ENCODE measurements around the gene RBBP9.
"Not testable (repeated sequence)": the region's sequence is repeated elsewhere in the genome, so short reads cannot be mapped to it uniquely, and the experiment has no call there.

The RBBP9 gene

DNA sequence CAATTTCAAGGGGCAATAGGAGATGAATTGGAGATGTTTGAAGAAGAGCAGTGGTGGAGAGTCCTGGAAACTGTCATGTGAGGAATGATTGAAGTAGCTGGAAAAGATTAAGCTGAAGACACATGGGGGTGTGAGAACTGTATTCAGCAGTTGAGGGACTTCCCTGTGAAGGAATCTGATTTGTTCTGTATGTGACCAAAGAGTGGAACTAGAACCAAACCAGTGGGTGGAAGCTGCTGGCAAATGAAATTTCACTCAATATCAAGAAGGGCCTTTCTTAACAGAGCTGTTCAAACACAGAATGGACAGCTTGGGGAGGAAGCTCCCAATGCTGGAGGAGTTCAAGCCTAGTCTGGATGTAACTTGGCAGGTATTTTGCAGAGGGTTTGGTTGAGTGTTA is 32.0 kb upstream of the RBBP9 start:
- no peak for TF ChIP-seq EZH2 (IDR thresholded peaks at IDR 0.05; ENCODE audit: borderline replicate concordance, low read depth, low read length, severe bottlenecking)
- Histone ChIP-seq H3K79me2 (ENCODE audit: insufficient read depth, low read length) (no peaks in the 10 kb centered on the region), H3K36me3 (ENCODE audit: insufficient read depth, low read length) (peaks cover 89% of the 10 kb centered on the region), H3K4me2 (ENCODE audit: insufficient read depth, low read length) (no peak overlapping the region), H3K9ac (ENCODE audit: low read depth, low read length) (no peak overlapping the region), H2AFZ (ENCODE audit: low read depth, low read length) (no peak overlapping the region), H3K4me3 (ENCODE audit: low read depth in 1 of 2, low read length in 2 of 2) (no peak overlapping the region), H3K27ac (ENCODE audit: low read length) (no peak overlapping the region), H3K27me3 (ENCODE audit: insufficient read depth, low read length, poor library complexity) (no peaks in the 10 kb centered on the region), H3K4me1 (ENCODE audit: insufficient read depth, low read length) (no peaks in the 10 kb centered on the region), H4K20me1 (ENCODE audit: insufficient read depth, low read length) (no peaks in the 10 kb centered on the region), H3K9me3 (ENCODE audit: insufficient read depth, low read length, severe bottlenecking) (no peaks in the 10 kb centered on the region)
- DNase-seq = no peak
- ATAC-seq (ENCODE audit: insufficient read depth, low read depth) = no peak

DNA sequence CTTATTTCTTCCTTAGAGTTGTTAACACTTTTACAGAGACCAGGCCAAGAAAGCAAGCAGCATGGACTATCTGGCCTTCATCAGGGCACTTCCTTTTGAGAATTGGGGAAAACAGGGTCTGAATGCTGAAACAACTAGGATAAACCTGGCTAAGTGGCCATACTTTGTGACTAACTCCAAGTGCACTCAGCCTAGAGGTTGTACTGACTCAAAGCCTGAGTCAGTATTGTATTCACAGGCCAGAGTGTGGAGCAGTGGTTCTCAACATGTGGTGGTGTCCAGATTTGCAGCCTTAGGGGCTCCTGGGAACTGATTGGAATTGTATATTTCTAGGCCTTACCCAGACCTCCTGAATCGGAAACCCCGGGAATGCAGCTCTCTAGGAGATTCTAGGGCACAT is 30.8 kb upstream of the RBBP9 start:
- Histone ChIP-seq H3K27ac (ENCODE audit: low read length) (no peak overlapping the region), H3K4me3 (ENCODE audit: low read depth in 1 of 2, low read length in 2 of 2) (no peak overlapping the region), H3K79me2 (ENCODE audit: insufficient read depth, low read length) (no peaks in the 10 kb centered on the region), H3K36me3 (ENCODE audit: insufficient read depth, low read length) (peaks cover 85% of the 10 kb centered on the region), H2AFZ (ENCODE audit: low read depth, low read length) (no peak overlapping the region), H3K4me1 (ENCODE audit: insufficient read depth, low read length) (no peaks in the 10 kb centered on the region), H3K9ac (ENCODE audit: low read depth, low read length) (no peak overlapping the region), H3K4me2 (ENCODE audit: insufficient read depth, low read length) (no peak overlapping the region), H3K27me3 (ENCODE audit: insufficient read depth, low read length, poor library complexity) (no peaks in the 10 kb centered on the region), H4K20me1 (ENCODE audit: insufficient read depth, low read length) (no peaks in the 10 kb centered on the region), H3K9me3 (ENCODE audit: insufficient read depth, low read length, severe bottlenecking) (no peaks in the 10 kb centered on the region)
- ATAC-seq (ENCODE audit: insufficient read depth, low read depth) (no peak), DNase-seq (no peak)
- TF ChIP-seq EZH2 (IDR thresholded peaks at IDR 0.05; ENCODE audit: borderline replicate concordance, low read depth, low read length, severe bottlenecking) = no peak
- TF ChIP-seq, protein P1, sequence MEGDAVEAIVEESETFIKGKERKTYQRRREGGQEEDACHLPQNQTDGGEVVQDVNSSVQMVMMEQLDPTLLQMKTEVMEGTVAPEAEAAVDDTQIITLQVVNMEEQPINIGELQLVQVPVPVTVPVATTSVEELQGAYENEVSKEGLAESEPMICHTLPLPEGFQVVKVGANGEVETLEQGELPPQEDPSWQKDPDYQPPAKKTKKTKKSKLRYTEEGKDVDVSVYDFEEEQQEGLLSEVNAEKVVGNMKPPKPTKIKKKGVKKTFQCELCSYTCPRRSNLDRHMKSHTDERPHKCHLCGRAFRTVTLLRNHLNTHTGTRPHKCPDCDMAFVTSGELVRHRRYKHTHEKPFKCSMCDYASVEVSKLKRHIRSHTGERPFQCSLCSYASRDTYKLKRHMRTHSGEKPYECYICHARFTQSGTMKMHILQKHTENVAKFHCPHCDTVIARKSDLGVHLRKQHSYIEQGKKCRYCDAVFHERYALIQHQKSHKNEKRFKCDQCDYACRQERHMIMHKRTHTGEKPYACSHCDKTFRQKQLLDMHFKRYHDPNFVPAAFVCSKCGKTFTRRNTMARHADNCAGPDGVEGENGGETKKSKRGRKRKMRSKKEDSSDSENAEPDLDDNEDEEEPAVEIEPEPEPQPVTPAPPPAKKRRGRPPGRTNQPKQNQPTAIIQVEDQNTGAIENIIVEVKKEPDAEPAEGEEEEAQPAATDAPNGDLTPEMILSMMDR (IDR thresholded peaks at IDR 0.05; ENCODE audit: borderline replicate concordance, extremely low read depth, low read length, poor library complexity, severe bottlenecking) = no peak

DNA sequence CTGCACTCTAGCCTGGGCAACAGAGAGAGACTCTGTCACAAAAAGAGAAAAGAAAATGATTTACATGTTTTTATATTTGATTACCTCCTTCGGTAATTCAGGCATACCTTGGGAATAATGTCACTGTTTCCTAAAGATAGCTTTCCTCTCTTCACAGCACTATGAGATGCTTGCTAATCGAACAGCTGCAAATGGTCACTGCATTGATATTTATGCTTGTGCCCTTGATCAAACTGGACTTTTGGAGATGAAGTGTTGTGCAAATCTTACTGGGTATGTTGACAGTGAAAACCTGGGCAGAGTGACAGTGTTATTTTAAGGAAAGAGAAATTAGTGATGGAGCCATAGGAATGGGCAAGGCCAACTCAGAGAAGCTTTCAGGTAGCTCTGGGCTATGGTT is 30.3 kb upstream of the RBBP9 start:
- no peak for DNase-seq
- no peaks in the 10 kb centered on the region for H3K79me2 ChIP-seq (ENCODE audit: insufficient read depth, low read length)
- H3K9me3 ChIP-seq (ENCODE audit: insufficient read depth, low read length, severe bottlenecking) = no peaks in the 10 kb centered on the region
- H3K27ac ChIP-seq (ENCODE audit: low read length) = no peak overlapping the region
- TF ChIP-seq, protein P1 (IDR thresholded peaks at IDR 0.05; ENCODE audit: borderline replicate concordance, extremely low read depth, low read length, poor library complexity, severe bottlenecking) = no peak
- no peak for TF ChIP-seq EZH2 (IDR thresholded peaks at IDR 0.05; ENCODE audit: borderline replicate concordance, low read depth, low read length, severe bottlenecking)
- H4K20me1 ChIP-seq (ENCODE audit: insufficient read depth, low read length) = no peaks in the 10 kb centered on the region
- no peaks in the 10 kb centered on the region for H3K4me1 ChIP-seq (ENCODE audit: insufficient read depth, low read length)
- no peak overlapping the region for H3K4me2 ChIP-seq (ENCODE audit: insufficient read depth, low read length)
- H3K9ac ChIP-seq (ENCODE audit: low read depth, low read length) = no peak overlapping the region
- no peak overlapping the region for H2AFZ ChIP-seq (ENCODE audit: low read depth, low read length)
- peaks cover 80% of the 10 kb centered on the region for H3K36me3 ChIP-seq (ENCODE audit: insufficient read depth, low read length)
- ATAC-seq (ENCODE audit: insufficient read depth, low read depth) = no peak
- H3K4me3 ChIP-seq (ENCODE audit: low read depth in 1 of 2, low read length in 2 of 2) = no peak overlapping the region
- no peaks in the 10 kb centered on the region for H3K27me3 ChIP-seq (ENCODE audit: insufficient read depth, low read length, poor library complexity)

DNA sequence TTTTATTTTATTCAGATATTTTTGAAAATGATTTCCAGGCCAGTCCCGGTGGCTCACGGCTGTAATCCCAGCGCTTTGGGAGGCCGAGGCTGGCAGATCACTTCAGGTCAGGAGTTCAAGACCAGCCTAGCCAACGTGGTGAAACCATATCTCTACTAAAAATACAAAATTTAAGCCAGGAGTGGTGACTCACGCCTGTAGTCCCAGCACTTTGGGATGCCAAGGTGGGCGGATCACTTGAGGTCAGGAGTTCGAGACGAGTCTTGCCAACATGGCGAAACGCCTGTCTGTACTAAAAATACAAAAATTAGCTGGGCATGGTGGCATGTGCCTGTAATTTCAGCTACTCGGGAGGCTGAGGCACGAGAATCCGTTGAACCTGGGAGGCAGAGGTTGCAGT is 29.7 kb upstream of the RBBP9 start:
- not testable (repeated sequence) for H3K27me3 ChIP-seq (ENCODE audit: insufficient read depth, low read length, poor library complexity); H3K4me2 ChIP-seq (ENCODE audit: insufficient read depth, low read length); H2AFZ ChIP-seq (ENCODE audit: low read depth, low read length); H3K4me3 ChIP-seq (ENCODE audit: low read depth in 1 of 2, low read length in 2 of 2); ATAC-seq (ENCODE audit: insufficient read depth, low read depth); DNase-seq; H3K27ac ChIP-seq (ENCODE audit: low read length); H4K20me1 ChIP-seq (ENCODE audit: insufficient read depth, low read length); H3K9me3 ChIP-seq (ENCODE audit: insufficient read depth, low read length, severe bottlenecking); H3K9ac ChIP-seq (ENCODE audit: low read depth, low read length); H3K4me1 ChIP-seq (ENCODE audit: insufficient read depth, low read length); H3K79me2 ChIP-seq (ENCODE audit: insufficient read depth, low read length)
- peaks cover 78% of the 10 kb centered on the region for H3K36me3 ChIP-seq (ENCODE audit: insufficient read depth, low read length)
